Measurements from ENCODE around the gene SEC23A.
"Not testable (repeated sequence)": the region's sequence is repeated elsewhere in the genome, so short reads cannot be mapped to it uniquely, and the experiment has no call there.

SEC23A gene

DNA sequence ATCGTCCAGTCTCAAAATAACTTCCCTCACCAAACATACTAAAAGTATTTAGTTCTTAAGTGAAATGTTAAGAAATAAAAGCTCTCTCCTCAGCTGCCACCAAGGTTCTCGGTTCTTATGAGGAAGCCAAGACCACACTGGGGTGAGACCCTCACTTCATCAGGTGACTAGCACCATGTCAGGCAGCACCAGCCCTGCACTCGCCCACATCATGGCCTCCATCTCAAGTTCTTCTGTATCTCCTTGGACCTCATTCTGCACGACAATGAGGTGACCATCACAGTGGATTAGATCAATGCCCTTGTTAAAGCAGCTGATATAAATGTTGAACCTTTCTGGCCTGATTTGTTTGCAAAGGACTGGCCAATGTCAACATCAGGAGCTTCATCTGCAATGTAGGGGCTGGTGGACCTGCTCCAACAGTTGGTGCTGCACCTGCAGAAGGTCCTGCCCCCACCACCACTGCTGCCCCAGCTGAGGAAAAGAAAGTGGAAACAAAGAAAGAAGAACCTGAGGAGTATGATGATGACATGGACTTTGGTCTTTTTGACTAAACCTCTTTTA, 12.4 kb downstream of the SEC23A start:
- DNase-seq, result no peak

DNA sequence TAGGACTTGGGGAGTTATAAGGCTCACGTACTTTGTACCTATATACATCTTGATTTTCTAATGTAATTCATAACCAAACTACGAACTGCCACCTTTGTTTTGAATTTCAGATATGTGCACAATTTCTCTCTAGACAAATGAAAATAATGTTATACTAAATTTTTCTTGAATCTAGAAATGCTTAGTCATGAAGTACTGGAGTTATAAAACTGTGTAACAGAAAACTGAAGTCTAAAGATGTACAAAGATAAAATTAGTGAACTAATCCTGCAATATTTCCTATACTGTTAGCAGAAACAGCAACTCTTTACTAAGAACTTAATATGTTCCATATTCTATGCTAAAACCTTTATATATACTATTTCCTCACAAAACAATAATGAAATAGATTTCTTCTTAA, 15.5 kb downstream of the SEC23A start:
- DNase-seq, result no peak

DNA sequence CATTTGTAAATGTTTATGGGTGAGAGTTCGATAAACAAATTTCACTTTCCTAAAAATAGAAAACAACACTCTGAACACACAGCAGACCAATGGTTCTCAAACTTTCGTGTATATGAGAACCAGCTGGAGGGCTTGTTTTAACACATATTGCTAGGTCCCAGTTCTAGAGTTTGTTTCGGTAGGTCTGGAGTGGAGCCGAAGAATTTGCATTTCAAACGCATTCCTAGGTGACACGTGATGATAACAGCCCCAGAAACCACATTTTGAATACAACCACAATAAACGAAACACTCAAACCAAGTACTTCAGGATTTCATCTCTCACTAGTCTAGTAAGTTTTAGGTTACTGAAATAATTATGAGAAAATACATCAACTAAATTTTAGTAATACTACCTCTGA, 17.1 kb downstream of the SEC23A start:
- no peak for DNase-seq

DNA sequence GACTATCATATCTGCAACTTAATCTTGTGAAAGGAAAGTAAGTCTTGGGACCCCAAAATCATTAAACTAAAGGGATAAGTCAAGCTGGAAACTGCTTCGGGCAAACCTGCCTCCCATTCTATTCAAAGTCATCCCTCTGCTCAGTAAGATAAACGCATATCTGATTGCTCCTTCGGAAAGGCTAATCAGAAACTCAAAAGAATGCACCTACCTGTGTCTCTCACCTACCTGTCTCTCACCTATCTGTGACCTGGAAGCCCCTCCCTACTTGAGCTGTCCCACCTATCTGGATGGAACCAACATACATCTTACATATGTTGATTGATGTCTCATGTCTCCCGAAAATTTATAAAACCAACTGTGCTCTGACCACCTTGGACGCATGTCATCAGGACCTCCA, 19.9 kb downstream of the SEC23A start:
- DNase-seq, result no peak

DNA sequence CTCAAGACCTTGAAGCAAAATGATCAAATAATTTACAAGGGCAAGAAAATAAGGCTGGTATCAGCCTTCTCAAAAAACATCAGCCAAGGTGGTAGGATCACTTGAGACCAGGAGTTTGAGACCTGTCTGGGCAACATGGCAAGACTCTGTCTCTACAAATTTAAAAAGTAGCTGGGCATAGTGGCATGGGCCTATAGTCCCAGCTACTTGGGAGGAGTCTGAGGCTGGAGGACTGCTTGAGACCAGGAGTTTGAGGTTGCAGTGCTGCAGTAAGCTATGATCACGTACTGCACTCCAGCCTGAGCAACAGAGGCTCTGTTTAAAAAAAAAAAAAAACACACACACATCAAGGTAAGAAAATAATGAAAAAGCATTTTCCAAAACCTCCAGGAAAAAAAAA, 22.1 kb downstream of the SEC23A start:
- DNase-seq, result no peak

DNA sequence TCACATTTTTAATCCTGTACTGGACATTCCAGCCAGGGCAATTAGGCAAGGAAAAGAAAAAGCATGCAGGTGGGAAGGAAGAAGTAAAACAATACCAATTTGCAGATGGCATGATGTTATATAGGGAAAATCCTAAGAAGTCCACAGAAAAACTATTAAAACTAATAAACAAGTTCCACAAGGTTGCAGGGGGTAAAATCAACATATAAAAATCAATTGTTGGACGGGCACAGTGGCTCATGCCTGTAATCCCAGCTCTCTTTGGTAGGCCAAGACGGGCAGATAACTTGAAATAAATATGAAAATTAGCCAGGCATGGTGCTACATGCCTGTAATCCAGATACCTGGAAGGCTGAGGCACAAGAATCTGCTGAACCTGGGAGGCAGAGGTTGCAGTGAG, 31.9 kb downstream of the SEC23A start:
- DNase-seq, result no peak

DNA sequence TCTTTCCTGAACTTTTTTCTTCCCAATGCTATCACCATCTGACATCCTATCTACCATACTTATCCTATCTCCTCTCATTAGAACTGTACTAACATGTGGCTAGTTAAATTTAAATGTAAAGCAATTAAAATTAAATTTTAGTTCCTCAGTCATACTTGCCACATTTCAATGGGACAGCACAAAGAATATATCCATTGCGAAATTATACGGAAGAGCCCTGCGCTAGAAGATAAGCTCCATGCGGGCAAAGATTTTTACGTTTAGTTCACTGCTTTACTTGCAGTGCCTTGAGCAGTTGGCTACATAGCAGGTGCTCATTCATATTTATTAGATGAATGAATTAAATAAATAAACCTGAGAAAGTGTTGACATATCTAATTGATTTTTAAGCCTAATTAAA, 33.1 kb downstream of the SEC23A start:
- no peak for DNase-seq

DNA sequence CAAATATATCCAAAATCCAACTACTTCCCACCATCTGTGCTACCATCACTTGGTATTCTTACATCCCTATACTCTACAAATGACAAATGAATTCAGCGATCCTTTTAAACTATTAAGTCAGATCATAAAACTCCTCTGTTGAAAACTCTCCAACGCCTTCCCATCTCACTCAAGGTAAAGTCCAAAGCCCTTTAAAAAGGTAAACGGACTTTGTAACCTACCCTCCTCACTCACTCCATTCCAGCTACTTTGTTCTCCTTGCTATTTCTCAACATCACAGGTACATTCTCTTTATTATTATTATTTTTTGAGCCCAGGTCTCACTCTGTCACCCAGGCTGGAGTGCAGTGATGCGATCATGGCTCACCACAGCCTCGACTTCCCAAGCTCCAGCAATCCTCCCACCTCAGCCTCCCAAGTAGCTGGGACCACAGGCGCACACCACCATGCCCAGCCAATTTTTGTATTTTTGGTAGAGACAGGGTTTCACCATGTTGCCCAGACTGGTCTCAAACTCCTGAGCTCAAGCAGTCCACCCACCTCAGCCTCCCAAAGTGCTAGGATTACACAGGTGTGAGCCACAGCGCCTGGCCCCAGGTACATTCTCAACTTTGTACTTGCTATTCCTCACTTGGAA, 33.7 kb downstream of the SEC23A start:
- DNase-seq, result not testable (repeated sequence)

DNA sequence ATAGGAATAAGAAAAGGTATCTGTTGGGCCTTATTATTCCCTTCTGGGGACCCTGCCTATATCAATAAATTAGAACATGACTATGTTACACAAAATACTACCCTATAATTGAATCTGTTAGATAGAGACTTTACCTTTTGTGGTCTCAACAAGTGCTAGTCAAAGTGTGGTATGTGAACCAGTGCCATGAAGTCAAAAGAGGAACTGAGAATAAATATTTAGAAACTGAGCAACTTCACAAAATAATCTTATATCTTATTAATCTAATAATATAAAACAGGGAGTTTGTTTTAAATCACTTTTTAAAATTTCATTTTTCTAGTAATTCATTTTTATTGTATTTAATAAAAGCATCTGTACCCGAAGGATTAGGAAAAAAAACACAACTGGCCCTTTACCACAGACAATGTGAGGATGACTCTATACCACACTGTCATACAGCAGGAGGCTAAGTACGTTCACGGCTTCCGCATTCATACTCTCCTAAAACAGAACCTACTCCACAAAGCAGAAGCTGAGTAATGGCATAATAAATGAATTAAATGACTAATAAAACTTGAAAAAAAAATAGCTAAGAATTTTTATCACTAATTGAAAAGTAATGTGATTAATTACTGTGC, 42.1 kb downstream of the SEC23A start:
- no peak for DNase-seq

DNA sequence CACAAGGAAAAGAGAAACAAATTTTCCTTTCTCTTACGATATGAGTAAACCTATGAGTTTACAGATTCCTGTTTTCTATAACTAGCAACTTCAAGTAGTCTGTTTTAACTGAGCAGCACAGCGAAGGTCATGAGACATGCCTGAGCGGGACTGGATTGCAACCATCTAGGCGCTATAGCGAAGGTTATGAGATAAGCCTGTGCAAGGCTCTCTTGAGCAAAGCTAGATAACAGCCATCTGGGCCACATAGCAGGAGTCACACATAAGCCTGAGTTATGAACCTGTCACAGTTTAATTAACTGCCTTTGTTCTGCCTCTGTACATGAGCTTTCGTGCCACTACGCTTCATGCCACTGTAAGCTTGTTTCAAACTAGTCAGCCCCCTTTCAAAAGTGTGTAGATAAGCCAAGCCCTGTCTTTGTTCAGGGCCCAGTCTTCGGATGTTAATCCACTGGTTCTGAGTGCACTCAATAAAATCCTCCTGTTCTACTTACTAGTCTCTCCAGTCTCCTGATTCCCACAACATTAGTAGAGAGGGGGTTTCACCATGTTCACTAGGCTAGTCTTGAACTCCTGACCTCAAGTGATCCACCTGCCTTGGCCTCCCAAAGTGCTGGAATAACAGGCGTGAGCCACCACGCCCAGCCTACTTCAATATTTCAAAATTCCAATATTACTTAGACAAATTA, 47.1 kb downstream of the SEC23A start:
- DNase-seq, result no peak

DNA sequence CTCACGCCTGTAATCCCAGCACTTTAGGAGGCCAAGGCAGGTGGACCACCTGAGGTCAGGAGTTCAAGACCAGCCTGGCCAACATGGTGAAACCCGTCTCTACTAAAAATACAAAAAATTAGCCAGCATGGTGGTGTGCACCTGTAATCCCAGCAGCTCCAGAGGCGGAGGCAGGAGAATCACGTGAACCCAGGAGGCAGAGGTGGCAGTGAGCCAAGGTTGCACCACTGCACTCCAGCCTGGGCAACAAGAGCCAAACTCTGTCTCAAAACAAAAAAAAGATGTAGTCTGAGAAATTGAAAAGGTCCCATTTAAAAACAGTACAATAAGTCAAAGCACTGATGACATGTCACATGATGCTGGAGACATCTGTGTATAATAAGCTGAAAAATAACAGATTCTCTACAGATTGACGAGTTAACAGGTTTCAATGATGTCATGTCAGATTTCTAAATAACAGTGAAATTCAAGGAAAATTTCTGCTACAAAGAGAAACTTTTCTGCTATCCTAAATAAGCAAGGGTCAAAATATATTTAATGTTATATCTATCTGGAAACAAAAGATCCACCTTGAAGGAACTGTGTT, 50.1 kb downstream of the SEC23A start:
- DNase-seq, result not testable (repeated sequence)

DNA sequence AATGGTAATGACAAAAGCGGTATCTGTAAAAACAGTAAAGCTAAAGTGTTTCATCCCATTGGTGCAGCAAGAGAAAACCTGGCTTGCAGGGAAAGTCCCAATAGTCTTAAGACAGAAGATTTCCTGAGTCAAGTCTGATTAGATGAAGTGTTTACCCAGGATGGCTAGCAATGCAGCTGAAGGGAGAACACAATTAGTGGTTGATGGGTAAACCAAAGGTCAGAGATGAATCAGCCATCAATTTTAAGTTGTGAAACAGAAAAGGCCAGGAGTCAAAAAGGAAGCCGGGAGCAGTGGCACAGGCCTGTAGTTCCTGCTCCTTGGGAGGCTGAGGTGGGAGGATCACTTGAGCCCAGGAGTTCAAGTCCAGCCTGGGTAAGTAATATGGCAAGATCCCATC, 52.6 kb downstream of the SEC23A start:
- no peak for DNase-seq

DNA sequence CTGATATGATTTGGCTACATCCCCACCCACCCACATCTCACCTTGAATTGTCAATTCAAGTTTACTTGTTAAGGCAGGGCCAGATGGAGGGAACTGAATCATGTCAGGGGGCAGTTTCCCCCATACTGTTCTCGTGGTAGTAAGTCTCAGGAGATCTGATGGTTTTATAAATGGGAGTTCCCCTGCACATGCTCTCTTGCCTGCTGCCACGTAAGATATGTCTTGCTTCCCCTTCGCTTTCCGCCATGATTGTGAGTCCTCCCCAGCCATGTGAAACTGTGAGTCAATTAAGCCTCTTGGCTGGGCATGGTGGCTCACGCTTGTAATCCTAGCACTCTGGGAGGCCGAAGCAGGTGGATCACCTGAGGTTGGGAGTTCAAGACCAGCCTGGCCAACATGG, 57.1 kb downstream of the SEC23A start:
- DNase-seq, result not testable (repeated sequence)

DNA sequence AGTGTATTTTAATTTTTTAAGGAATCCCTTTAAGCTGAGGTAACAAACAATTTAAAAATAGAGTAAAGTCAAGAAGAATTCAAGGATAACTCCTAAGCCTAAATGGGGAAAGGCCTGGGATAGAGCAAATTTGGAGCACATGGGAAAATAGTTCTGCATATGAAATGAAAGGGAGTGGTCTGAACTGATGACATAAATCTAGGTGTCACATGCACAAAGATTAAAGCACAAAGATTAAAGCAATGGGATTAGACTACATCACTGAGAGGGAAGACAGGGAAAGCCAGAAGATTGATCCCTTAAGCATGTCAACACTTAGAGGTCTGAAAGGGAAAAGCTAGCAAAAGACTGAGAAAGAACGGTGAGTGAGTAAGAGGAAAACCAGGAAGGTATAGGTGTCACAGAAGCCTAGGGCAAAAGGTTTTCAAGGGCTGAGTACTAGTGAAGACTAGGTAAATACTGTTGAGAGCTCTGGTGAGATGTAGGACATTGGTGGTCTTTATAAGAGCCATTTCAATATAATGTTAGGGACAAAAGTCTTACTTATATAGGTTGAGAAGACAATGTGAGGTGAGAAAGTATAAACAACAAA, 59.6 kb downstream of the SEC23A start:
- no peak for DNase-seq

DNA sequence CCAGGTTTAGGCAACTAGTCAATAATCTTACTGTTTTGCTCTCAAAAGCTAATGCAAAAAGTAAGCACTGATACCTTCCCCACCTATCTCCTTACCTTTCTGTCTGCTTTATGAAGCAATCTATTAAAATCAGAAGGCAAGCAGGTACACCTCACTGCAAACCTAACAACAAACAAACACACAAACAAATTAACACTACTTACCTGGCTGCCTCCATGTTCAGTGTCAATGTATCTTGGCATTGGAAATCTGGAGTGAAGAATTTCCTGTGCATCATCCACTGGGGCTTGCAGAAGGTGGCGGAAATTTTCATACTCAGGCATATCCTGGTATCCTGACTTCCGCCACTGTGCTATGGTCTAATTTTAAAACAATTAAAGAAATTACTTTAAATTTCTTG, 62.5 kb downstream of the SEC23A start:
- no peak for DNase-seq

DNA sequence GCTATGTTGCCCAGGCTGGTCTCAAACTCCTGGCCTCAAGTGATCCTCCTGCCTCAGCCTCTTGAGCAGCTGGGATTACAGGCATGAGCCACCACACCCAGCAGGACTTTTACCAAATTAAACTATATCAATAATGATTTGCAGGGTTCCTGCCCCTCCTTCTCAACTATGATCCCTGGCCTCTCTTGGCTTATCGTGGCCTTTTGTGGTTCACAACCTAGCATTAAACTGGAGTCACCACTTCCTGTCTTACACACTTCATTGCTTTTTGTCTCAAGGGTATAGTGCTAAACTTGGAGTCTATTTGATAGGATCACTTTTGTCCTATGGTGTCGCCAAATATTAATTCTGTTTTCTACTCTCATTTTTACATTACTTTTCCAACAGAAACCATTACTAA, 64.5 kb downstream of the SEC23A start:
- no peak for DNase-seq

DNA sequence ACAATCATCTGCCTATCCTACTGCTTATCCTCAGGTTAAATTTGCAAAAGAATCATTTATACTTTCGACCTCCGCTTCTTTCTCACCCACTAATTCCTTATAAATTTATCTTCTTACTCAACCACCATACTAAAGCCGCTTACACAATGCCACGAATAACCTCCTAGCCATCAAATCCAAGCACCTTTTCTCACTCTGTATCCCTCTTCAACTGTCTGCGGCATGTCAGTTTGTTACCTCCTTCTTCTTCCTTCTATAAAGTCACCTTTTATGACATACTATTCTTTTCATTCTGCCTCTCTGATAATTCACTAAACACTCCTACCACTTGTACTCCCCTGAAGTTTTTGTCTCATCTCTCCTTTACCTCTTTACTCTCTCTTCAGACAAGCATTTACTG, 66.3 kb downstream of the SEC23A start:
- no peak for DNase-seq

DNA sequence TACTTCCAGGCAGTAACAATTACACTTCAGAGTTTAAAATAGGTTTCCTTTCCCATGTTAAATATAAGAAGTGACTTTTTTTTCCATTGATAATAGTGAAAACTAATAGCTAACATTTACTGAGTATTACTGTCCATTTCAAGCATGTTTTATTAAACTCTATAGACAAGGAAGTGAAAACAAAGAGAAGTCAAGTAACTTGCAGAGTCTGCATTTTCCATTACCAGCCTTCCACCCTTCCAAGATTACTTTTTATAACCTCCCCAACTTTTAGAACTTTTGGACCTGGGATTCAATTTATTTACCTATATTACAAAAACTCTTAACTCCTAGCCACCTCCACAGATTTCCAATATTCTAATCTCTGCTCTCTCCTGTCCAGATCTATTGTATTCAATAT, 67.7 kb downstream of the SEC23A start:
- DNase-seq, result no peak

DNA sequence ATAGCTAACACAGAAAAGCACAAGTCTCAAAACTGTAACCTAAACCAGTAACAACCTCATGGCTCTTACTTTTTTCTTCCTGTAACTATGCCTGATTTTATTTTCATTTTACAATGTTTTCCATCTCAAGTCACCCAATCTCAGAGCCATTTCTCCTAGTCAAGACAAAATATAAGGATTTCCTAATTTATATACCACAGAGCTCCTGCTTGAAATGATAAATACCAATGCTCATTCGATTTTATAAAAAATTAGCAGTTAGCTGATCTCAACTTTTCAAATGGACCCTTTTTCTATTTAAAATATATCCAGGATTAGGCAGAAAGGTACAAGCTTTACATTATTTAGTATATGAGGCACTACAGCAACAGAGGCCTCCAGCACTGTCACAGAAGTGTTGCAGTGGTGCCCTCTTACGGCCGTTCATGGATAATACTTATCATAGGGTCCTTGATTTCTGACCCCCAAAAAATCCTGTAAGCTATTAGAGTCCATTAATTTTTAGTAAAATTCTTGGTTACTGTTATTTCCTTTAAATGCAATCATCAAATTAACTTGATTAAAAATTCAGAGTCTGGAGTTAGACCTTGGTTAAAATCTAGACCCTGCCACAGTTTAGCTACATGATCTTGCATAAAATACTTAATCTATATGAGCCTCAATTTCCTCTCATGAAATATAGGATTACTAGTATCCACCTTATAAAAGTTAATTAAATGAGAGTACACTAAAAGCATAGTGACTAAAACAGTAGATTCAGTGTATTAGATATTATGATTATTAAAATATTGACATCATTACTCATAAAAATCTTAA, 68.3 kb downstream of the SEC23A start:
- DNase-seq, result no peak

DNA sequence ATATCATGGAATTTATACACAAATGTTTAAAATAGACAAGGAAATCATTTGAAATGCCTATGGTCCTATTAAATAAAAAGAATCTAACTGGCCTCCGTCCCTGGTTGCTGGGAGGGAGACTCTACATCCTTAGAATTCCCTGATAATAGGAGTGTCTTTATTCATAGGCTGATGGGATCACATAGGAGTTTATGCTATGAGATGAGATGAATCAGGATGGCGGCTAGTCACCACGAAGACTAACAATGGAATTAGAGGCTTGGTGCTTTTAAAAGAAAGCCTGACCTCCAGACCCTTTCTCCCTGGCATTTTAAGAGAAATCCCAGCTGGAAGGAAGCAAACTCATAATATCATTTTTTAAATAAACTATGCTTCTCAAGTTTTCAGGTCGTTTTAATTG, 69.7 kb downstream of the SEC23A start:
- DNase-seq, result no peak

DNA sequence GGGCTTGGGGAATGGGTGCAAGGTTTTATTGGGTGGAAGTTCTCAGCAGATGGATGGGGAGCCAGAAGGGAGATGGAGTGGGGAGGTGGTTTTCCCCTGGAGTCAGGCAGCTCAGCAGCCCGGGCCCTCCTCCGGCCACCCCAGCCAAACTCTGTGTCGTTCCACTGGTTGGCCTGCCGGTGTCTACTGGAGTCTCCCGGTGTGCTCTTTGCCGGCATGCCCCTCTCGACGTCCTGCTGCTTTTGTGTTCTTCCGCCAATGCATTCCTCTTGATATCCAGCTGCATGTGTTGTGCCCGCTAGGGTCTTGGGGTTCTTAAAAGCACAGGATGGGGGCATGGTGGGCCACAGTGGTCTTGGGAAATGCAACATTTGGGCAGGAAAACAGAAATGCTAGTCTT, 72.8 kb downstream of the SEC23A start:
- DNase-seq, result no peak

DNA sequence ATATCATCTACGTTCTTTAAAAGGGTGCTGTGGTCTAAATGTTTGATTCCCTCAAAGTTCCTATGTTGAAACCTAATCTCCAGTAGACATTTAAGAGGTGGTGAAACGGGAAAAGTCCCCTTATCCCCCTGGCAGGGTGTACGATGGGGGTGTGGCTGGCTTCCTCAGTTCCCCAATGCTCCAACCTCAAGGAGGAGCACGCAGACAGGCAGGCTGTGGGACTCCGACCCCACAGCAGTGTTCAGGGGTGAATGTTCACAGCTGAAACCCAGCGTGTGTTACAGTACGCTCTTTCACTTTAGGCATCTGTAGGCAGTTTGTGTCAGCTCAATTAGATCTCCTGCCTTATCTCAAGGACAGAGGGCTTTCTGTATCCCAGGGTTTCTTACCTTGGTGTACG, 73.2 kb downstream of the SEC23A start:
- DNase-seq, result no peak

DNA sequence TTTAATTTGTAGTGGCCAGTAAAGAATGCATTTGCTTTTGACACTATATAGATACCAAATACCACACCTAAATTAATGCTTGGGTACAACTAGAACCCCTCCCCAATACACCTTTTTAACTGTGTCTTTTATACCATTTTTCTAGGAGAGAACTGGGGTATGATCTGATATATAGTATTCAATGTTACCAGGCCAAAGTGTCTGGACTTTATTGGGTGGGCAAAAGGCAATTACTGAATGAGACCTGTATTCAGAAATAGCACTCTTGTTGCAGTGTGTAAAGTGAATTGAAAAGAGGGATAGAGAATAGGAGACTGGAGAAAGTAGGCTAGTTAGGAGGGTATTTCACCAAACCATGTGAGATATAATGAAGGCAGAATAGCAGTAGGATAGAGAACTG, 74.4 kb downstream of the SEC23A start:
- no peak for DNase-seq
